Activated T-cell treated with anti-CD3 and anti-CD28 coated beads for 4 hours (primary cell): Measurements from ENCODE around the gene SOX6.

ENCODE experiments used
- DNase-seq: peaks from one replicate; pipeline ENCODE4 v3.0.0-alpha.2; 2020

Gene SOX6

DNA sequence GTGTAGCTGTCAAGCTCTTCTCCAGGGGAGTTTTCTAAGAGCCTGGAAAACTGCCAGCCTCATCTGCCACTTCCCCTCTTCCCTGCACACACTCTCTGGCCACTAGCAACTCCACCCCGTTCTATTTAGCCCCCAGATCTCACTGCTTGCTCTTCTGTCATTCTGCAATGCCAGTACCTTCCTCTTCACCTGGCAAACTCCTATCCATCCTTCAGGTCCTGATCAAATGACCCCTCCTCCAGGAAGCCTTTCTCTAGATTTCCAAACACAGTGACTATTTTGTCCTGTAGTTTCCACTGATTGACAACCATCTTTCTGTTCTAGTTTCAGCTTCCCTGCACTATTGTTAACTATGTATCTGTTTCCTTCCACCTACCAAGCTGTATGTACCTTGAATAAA, 437.7 kb downstream of the SOX6 start:
- DNase-seq: no peak

DNA sequence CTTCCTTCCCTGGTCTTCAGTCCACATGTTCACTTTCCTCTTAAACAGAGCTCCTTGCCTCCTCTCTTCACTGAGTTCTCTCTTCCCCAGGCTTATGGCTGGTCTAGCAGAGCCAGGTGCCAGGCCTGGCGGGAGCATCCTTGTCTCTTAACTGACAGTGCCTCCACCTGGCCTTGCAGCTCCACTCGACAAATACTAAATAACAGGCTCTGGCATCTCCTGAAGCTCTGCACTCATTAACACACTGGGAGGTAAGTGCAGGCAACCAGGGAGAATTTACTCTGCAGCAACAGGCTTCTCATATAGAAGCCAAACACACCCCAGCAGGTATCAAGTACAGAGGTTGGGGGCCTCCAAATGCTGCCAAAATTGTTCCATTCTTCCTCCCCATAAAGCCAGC, 438.1 kb downstream of the SOX6 start:
- no peak for DNase-seq
